SIG-M5 treated with dmso at 0.1 percent for 504 hours (cell line): ENCODE data around the gene C11orf98.

Experiments
- DNase-seq: peaks from one replicate; lab custom pipeline; 2025; ENCODE audit not compliant: unreplicated experiment; lab: John Stamatoyannopoulos, UW

Gene C11orf98

DNA sequence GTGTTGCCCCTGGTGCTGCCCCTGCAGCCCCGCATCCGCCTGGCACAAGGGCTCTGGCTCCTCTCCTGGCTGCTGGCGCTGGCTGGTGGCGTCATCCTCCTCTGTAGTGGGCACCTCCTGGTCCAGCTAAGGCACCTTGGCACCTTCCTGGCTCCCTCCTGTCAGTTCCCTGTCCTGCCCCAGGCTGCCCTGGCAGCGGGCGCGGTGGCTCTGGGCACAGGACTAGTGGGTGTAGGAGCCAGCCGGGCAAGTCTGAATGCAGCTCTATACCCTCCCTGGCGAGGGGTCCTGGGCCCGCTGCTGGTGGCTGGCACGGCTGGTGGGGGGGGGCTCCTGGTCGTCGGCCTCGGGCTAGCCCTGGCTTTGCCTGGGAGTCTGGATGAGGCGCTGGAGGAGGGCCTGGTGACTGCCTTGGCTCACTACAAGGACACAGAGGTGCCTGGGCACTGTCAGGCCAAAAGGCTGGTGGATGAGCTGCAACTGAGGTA, 51.7 kb downstream of the C11orf98 start:
- DNase-seq = no peak
